Spleen (tissue), 7 donors: Measurements from ENCODE around the gene ERCC1.

Source experiments
- POLR2AphosphoS5 ChIP-seq, 3 donors: sonication (generic); formaldehyde crosslinking; IDR thresholded peaks; one replicate each; pipeline ENCODE4 v1.5.1; 2017; ENCODE audit warnings: antibody characterized with exemption in 3 of 3
- TF ChIP-seq, protein P1 (sequence below), 11 experiments: fragments of 200-600 bp in 7 of 11; fragments of 450-650 bp in 4 of 11; sonication (generic) in 4 of 11; IDR thresholded peaks in 8 of 11; conservative IDR thresholded peaks in 3 of 11; 1 replicate in 7 of 11; 2 replicates in 4 of 11; pipeline versions ENCODE4 v1.4.0 to v1.8.0; 2016 to 2021; ENCODE audit warnings: antibody characterized with exemption in 11 of 11, inconsistent platforms in 4 of 11, mild to moderate bottlenecking in 1 of 11
- donor health status: DM: no; HTN: no; CAD: no; lungs with moderate emphysema.
- donor health status: DM: no; HTN: no; CAD: no.
- donor health status: DM: no; HTN: no; CAD: no.

GRCh38 chr19:45368737-45369340 is 54.9 kb downstream of the ERCC1 start:
- TF ChIP-seq, protein P1, sequence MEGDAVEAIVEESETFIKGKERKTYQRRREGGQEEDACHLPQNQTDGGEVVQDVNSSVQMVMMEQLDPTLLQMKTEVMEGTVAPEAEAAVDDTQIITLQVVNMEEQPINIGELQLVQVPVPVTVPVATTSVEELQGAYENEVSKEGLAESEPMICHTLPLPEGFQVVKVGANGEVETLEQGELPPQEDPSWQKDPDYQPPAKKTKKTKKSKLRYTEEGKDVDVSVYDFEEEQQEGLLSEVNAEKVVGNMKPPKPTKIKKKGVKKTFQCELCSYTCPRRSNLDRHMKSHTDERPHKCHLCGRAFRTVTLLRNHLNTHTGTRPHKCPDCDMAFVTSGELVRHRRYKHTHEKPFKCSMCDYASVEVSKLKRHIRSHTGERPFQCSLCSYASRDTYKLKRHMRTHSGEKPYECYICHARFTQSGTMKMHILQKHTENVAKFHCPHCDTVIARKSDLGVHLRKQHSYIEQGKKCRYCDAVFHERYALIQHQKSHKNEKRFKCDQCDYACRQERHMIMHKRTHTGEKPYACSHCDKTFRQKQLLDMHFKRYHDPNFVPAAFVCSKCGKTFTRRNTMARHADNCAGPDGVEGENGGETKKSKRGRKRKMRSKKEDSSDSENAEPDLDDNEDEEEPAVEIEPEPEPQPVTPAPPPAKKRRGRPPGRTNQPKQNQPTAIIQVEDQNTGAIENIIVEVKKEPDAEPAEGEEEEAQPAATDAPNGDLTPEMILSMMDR (IDR thresholded peaks at IDR 0.05 in 8 of 11, conservative IDR thresholded peaks at IDR 0.05 in 3 of 11), result no peak
- no peak for TF ChIP-seq POLR2AphosphoS5 (IDR thresholded peaks at IDR 0.05)
